ENCODE measurements around the gene FGF14.

- TF ChIP-seq CTCF (conservative IDR thresholded peaks at IDR 0.05; ENCODE audit: low read depth, low read length) (no peak), EZH2 (IDR thresholded peaks at IDR 0.05; ENCODE audit: low read length, unreplicated experiment) (no peak)
These were observed 150.0 kb downstream of the FGF14 start for GRCh38 chr13:102251817-102252216.

All from PC-3 (cell line).